Measurements from ENCODE around the gene HOXA11. TPM values are rescaled to one million over a fixed set of nuclear protein-coding genes. Genes with fewer than 3 reads are reported as not detected.
A peak's percentile ranks its signal among the peaks of the same experiment; 100 is the strongest.

The HOXA11 gene
- total and polyA plus RNA-seq, 4 donors, result not detected

- 30% methylated on average over 2 of the region's 2 CpGs for WGBS
Observed at GRCh38 chr7:27132214-27132613, 52.8 kb downstream of the HOXA11 start.

DNA sequence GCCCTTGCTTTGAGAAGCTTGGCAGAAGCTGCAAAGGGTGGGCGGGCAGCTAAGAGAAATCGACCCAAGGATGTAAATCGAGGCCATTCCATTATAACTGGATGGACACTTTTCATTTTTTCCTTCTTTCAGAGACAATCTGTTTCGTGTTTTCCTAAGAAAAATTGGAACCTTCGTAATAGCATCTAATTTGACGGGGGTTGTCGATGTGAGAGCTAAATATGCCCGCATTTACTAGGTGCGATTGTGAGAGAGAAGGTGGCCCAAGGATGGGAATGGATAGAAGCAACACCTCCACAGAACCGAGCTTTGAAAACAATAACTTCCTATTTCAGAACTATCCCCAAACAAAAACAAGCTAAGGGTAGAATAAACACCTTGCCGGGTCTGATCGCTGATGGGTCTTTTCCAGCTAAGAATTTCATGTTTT lies 53.6 kb downstream of the HOXA11 start:
- Histone ChIP-seq H3K9ac (ENCODE audit: low read depth in 1 of 2, low read length in 2 of 2) (no peak overlapping the region), H3K4me1 (ENCODE audit: control insufficient read depth in 4 of 4, insufficient read depth in 4 of 4, low read length in 3 of 4) (peaks cover 0 to 9% (median 1%) of the 10 kb centered on the region in 4 donors), H3K9me3 (ENCODE audit: control insufficient read depth in 4 of 4, low read length in 3 of 4) (peaks cover 0 to 2% (median 0%) of the 10 kb centered on the region in 4 donors), H3K27me3 (ENCODE audit: control insufficient read depth in 4 of 4, insufficient read depth in 4 of 4, low read length in 3 of 4) (peaks cover 0 to 19% (median 9%) of the 10 kb centered on the region in 4 donors), H3K36me3 (ENCODE audit: control insufficient read depth in 4 of 4, insufficient read depth in 3 of 4, low read depth in 1 of 4, low read length in 3 of 4) (no peaks in the 10 kb centered on the region), H3K4me3 (ENCODE audit: low read depth in 1 of 3, low read length in 3 of 3) (peak overlapping the region in 1 of 3 donors; percentile 57), H3K27ac (ENCODE audit: low read depth in 1 of 2, low read length in 2 of 2) (peak overlapping the region; percentile 37 to 52)
- 26% methylated on average over 12 of the region's 12 CpGs for WGBS
- TF ChIP-seq RAD21 (IDR thresholded peaks at IDR 0.05) (no peak), HNF4G (IDR thresholded peaks at IDR 0.05) (no peak), JUND (IDR thresholded peaks at IDR 0.05) (no peak), RXRA (IDR thresholded peaks at IDR 0.05) (no peak), REST (IDR thresholded peaks at IDR 0.05) (no peak), NR2F2 (IDR thresholded peaks at IDR 0.05) (no peak), FOXA1 (IDR thresholded peaks at IDR 0.05) (no peak), HNF4A (conservative IDR thresholded peaks at IDR 0.05) (no peak), FOXA2 (IDR thresholded peaks at IDR 0.05) (no peak), SP1 (IDR thresholded peaks at IDR 0.05) (no peak), GABPA (IDR thresholded peaks at IDR 0.05 in 1 of 2, conservative IDR thresholded peaks at IDR 0.05 in 1 of 2) (no peak)
- TF ChIP-seq, protein P1, sequence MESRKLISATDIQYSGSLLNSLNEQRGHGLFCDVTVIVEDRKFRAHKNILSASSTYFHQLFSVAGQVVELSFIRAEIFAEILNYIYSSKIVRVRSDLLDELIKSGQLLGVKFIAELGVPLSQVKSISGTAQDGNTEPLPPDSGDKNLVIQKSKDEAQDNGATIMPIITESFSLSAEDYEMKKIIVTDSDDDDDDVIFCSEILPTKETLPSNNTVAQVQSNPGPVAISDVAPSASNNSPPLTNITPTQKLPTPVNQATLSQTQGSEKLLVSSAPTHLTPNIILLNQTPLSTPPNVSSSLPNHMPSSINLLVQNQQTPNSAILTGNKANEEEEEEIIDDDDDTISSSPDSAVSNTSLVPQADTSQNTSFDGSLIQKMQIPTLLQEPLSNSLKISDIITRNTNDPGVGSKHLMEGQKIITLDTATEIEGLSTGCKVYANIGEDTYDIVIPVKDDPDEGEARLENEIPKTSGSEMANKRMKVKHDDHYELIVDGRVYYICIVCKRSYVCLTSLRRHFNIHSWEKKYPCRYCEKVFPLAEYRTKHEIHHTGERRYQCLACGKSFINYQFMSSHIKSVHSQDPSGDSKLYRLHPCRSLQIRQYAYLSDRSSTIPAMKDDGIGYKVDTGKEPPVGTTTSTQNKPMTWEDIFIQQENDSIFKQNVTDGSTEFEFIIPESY (IDR thresholded peaks at IDR 0.05), result no peak
- TF ChIP-seq, protein P2, sequence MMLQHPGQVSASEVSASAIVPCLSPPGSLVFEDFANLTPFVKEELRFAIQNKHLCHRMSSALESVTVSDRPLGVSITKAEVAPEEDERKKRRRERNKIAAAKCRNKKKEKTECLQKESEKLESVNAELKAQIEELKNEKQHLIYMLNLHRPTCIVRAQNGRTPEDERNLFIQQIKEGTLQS (IDR thresholded peaks at IDR 0.05), result no peak
- no peak for DNase-seq (ENCODE audit: low spot score)

More at GRCh38 chr7:27132214-27132613, 52.8 kb downstream of the HOXA11 start:
- no peak for TF ChIP-seq MAX (IDR thresholded peaks at IDR 0.05)
- TF ChIP-seq, protein P2 (IDR thresholded peaks at IDR 0.05), result no peak
- no peak overlapping the region for H3K27ac ChIP-seq (ENCODE audit: low read depth in 1 of 2, low read length in 2 of 2)
- peaks cover 0 to 2% (median 0%) of the 10 kb centered on the region in 4 donors for H3K9me3 ChIP-seq (ENCODE audit: control insufficient read depth in 4 of 4, low read length in 3 of 4)
- H3K4me1 ChIP-seq (ENCODE audit: control insufficient read depth in 4 of 4, insufficient read depth in 4 of 4, low read length in 3 of 4), result peaks cover 0 to 9% (median 1%) of the 10 kb centered on the region in 4 donors
- H3K4me3 ChIP-seq (ENCODE audit: low read depth in 1 of 3, low read length in 3 of 3), result no peak overlapping the region
- no peaks in the 10 kb centered on the region for H3K36me3 ChIP-seq (ENCODE audit: control insufficient read depth in 4 of 4, insufficient read depth in 3 of 4, low read depth in 1 of 4, low read length in 3 of 4)
- peaks cover 0 to 19% (median 8%) of the 10 kb centered on the region in 4 donors for H3K27me3 ChIP-seq (ENCODE audit: control insufficient read depth in 4 of 4, insufficient read depth in 4 of 4, low read length in 3 of 4)
- DNase-seq (ENCODE audit: low spot score), result no peak
- no peak overlapping the region for H3K9ac ChIP-seq (ENCODE audit: low read depth in 1 of 2, low read length in 2 of 2)

Small RNA genes within 50 kb of the gene (small RNA-seq; reads per million reads assigned to genes)
- gene AC004080.5, result not detected
- not detected for gene RF02140
- gene RF02141, result not detected

Other genes starting within 250 kb of the HOXA11 start
- gene HOXA1, start 89.2 kb downstream of the HOXA11 start, total RNA-seq, result under 1 TPM; 0.08 to 0.28 TPM
- under 1 TPM; 0.17 to 0.25 TPM for gene HOXA1, start 89.2 kb downstream of the HOXA11 start, polyA plus RNA-seq
- under 1 TPM; 0.05 to 0.08 TPM for gene HOXA2, start 82.5 kb downstream of the HOXA11 start, total RNA-seq
- under 1 TPM; 0.08 to 0.13 TPM for gene HOXA2, start 82.5 kb downstream of the HOXA11 start, polyA plus RNA-seq
- under 1 TPM; 0.17 to 0.28 TPM for gene HOXA4, start 54.5 kb downstream of the HOXA11 start, total RNA-seq
- gene HOXA4, start 54.5 kb downstream of the HOXA11 start, polyA plus RNA-seq, result 1 to 10 TPM in 1 of 2 donors, under 1 TPM in 1; 0.32 to 1.1 TPM
- gene HOXA5, start 41.6 kb downstream of the HOXA11 start, total RNA-seq, result 1 to 10 TPM in 1 of 2 donors, under 1 TPM in 1; 0.42 to 2.1 TPM
- gene HOXA5, start 41.6 kb downstream of the HOXA11 start, polyA plus RNA-seq, result under 1 TPM; 0.40 to 0.90 TPM
- under 1 TPM in 1 of 2 donors, not detected in 1; 0.23 TPM for gene HOXA6, start 37.5 kb downstream of the HOXA11 start, total RNA-seq
- not detected for gene HOXA6, start 37.5 kb downstream of the HOXA11 start, polyA plus RNA-seq
- under 1 TPM; 0.17 to 0.28 TPM for gene HOXA3, start 32.6 kb downstream of the HOXA11 start, total RNA-seq
- under 1 TPM; 0.11 to 0.23 TPM for gene HOXA3, start 32.6 kb downstream of the HOXA11 start, polyA plus RNA-seq
- gene HOXA7, start 28.6 kb downstream of the HOXA11 start, total RNA-seq, result under 1 TPM; under 0.01 to 0.05 TPM
- not detected for gene HOXA7, start 28.6 kb downstream of the HOXA11 start, polyA plus RNA-seq
- under 1 TPM in 1 of 2 donors, not detected in 1; 0.70 TPM for gene HOXA9, start 19.7 kb downstream of the HOXA11 start, total RNA-seq
- gene HOXA9, start 19.7 kb downstream of the HOXA11 start, polyA plus RNA-seq, result under 1 TPM in 1 of 2 donors, not detected in 1; 0.02 TPM
- gene HOXA10, start 10.9 kb downstream of the HOXA11 start, total RNA-seq, result under 1 TPM; 0.08 to 0.70 TPM
- gene HOXA10, start 10.9 kb downstream of the HOXA11 start, polyA plus RNA-seq, result under 1 TPM; 0.03 to 0.17 TPM
- not detected for gene HOXA13, start 14.9 kb upstream of the HOXA11 start, total RNA-seq
- gene HOXA13, start 14.9 kb upstream of the HOXA11 start, polyA plus RNA-seq, result under 1 TPM in 1 of 2 donors, not detected in 1; 0.02 TPM
- not detected for gene EVX1, start 57.6 kb upstream of the HOXA11 start, total RNA-seq
- gene EVX1, start 57.6 kb upstream of the HOXA11 start, polyA plus RNA-seq, result not detected